GM19468 (cell line): ENCODE measurements around the gene MIP.
"Not testable (repeated sequence)": the region's sequence is repeated elsewhere in the genome, so short reads cannot be mapped to it uniquely, and the experiment has no call there.

Experiments
- ATAC-seq: cut with Tn5 transposase; IDR thresholded peaks from one replicate; pipeline ENCODE4 v1.9.1; 2021; ENCODE audit warnings: mild to moderate bottlenecking, moderate library complexity, moderate number of reproducible peaks; ENCODE audit not compliant: unreplicated experiment; ENCODE audit errors: extremely low read depth

MIP gene

DNA sequence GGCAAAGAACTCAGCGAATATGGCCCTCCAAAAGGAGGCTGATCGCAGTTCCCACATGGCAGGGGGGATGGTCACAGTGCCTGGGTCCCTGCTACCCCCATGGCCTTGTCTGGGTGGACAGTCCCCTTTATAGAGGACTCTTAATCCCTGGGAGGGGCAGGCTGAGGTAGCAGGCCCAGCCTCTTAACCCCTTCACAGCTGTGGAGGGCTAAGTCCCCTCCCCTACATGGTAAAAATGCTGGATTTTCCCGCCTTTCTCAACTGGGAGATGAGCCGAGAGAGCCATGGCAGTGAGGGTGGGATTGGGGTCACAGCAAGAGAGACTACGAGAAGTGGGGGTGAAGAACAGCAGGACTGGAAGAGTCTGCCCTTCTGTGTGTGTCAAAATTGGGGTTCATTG is at the start of gene MIP:
TSS of gene MIP (minus strand) at position 101 of the 400 bp plus-strand sequence. CDS start at position 57, 44 bp downstream.
- no peak for ATAC-seq

DNA sequence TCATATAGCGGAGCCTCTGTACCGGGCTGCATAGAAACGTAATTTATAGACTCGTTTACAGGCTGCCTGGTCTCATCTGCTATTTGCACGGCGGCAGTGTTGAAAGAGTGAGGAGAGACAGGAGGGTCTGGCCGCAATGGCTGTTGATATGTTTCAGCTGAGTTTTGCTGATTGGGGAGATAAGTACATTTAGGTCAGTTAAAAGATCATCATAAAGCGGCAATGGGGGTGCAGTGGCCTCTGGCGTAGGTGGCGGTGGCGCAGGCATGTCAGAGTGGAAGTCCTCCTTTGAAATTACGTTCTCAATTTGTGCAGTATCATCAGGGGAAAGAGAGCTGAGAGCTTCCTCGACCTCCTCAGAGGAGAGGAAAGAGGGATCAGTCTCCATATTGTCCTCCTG is 45.4 kb upstream of the MIP start:
- not testable (repeated sequence) for ATAC-seq

DNA sequence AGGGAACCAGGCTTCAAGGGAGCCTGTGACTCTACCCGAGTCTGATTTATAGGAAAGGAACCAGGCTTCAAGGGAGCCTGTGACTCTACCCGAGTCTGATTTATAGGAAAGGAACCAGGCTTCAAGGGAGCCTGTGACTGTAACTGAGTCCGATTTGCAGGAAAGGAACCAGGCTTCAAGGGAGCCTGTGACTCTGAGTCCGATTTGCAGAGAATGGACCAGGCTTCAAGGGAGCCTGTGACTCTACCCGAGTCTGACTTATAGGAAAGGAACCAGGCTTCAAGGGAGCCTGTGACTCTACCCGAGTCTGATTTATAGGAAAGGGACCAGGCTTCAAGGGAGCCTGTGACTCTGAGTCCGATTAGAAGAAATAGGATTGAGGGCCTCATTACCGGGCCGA is 45.0 kb upstream of the MIP start:
- not testable (repeated sequence) for ATAC-seq

DNA sequence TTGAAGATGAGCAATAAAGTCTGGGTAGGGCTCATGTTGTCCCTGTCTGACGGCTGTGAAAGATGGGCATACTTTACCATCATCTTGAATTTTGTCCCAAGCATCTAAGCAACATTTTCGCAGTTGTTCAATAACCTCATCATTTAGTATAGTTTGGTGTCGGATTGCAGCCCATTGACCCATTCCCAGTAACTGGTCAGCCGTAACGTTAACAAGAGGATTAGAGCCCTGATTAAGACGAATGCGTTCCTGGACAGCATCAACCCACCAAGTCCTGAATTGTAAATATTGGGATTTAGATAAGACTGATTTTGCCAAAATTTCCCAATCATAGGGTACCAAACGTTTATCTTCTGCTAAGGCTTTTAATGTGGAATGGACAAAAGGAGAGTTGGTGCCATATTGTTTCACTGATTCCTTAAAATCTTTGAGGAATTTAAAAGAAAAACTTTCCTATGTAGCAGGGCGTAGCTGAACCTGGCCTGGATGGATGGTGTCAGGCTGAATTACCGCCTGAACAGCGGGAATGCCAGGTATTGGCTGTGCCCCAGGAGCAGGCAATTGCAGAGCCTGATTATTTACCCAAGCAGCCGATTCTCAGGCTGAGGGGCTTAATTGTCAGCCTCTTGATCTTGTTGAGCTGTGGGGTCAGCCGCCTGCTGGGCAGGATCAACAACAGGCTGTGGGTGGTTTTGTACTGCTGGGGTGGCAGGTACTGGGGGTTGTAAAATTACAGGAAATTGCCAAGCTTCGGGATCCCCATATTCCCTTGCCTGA is 43.9 kb upstream of the MIP start:
- not testable (repeated sequence) for ATAC-seq

DNA sequence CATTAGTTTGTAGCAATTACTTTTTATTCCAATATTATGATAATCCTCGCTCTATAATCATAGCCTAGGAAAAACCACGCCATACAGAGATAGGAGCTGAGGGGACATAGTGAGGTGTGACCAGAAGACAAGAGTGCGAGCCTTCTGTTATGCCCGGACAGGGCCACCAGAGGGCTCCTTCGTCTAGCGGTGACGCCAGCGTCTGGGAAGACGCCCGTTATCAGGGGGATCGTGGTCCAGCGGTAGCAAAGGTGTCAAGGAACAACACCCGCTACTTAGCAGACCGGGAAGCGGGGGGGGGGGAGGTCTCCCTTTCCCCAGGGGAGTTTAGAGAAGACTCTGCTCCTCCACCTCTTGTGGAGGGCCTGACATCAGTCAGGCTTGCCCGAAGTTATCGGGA is 42.2 kb upstream of the MIP start:
- not testable (repeated sequence) for ATAC-seq

DNA sequence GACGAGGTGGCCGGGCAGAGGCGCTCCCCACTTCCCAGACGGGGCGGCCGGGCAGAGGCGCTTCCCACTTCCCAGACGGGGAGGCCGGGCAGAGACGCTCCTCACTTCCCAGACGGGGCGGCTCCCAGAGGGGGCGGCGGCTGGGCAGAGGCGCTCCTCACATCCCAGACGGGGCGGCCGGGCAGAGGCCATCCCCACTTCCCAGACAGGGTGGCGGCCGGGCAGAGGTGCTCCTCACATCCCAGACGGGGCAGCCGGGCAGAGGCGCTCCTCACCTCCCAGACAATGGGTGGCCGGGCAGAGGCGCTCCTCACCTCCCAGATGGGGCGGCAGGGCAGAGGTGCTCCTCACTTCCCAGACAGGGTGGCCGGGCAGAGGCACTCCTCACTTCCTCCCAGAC is 40.0 kb upstream of the MIP start:
- not testable (repeated sequence) for ATAC-seq

DNA sequence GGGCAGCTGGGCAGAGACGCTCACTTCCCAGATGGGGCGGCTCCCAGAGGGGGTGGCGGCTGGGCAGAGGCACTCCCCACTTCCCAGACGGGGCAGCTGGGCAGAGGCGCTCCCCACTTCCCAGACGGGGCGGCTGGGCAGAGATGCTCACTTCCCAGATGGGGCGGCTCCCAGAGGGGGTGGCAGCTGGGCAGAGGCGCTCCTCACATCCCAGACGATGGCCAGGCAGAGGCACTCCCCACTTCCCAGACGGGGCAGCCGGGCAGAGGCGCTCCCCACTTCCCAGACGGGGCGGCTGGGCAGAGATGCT is 39.6 kb upstream of the MIP start:
- not testable (repeated sequence) for ATAC-seq

DNA sequence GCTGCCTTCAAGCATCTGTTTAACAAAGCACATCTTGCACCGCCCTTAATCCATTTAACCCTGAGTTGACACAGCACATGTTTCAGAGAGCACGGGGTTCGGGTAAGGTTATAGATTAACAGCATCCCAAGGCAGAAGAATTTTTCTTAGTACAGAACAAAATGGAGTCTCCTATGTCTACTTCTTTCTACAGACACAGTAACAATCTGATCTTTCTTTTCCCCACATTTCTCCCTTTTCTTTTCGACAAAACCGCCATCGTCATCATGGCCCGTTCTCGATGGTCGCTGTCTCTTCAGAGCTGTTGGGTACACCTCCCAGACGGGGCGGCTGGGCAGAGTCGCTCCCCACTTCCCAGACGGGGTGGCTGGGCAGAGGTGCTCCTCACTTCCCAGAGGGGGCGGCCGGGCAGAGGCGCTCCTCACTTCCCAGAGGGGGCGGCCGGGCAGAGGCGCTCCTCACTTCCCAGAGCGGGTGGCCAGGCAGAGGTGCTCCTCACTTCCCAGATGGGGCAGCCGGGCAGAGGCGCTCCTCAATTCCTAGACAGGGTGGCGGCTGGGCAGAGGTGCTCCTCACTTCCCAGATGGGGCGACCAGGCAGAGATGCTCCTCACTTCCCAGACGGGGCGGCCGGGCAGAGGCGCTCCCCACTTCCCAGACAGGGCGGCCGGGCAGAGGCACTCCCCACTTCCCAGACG is 39.1 kb upstream of the MIP start:
- ATAC-seq = not testable (repeated sequence)

DNA sequence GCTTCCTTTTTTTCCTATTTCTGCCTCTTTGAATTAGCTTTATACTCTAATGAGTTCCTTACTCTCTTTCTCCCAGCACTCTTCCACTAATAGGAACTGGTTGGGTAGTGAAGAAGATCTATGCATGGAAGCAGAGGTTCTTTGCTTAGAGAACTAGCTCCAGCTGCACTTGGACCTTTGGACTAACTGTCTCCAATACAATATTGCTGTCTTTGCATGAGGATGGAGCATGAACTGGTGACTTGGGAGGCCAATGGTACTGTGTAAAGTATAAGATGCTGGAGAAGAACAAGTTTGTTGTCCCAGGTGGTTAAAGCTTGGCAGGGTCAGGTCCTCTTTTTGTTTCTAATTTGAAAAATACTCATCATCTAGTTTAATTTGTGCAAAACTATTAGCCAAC is 35.9 kb upstream of the MIP start:
- ATAC-seq = no peak

DNA sequence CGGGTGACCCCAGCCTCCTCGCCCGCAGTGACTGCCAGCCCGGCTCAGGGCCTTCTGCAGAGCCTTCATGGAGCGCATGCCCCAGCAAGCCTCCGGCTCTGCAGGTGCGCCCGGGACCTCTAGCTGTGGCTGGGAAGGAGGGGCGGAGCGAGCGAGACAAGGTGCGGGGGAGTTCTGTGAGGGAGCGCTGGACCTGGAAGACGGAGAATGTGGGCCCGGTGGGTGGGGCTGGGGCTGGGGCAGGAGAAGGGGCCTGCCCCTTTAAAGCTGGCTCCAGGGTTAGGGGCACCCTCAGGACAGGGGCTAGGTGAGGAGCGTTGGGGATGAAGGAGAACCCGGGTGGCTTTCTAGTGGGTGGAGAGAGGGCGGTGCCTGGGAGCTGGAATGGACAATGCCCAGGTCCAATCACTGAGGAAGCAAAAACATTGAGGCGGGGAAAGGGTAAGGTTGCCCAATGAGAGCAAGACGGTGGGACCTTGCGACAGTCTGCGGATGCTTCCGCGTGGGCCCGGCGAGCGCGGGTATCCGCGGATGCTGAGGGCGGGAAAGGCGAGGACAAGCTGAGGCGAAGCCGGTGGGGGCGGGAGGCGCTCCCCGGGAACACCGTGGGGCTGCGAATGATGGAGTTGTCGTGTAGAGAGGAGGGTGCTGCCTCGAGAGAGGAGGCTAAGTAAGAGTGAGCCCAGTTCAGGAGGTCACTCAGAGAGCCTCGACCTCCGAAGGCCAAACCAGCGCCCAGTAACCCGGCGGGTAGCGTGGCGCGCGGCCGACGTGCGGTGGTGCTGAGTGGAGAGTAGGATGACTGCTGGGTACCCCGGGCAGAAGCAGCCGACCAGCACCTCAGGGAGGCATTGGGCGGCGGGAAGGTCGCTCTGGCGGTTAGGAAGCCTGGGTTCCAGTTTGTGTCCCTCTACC is 33.8 kb upstream of the MIP start, which contains the start of gene GLS2:
TSS of gene GLS2 (minus strand) at position 121 of the 915 bp plus-strand sequence. CDS start at position 78, 43 bp downstream.
- peak; percentile 79 for ATAC-seq

DNA sequence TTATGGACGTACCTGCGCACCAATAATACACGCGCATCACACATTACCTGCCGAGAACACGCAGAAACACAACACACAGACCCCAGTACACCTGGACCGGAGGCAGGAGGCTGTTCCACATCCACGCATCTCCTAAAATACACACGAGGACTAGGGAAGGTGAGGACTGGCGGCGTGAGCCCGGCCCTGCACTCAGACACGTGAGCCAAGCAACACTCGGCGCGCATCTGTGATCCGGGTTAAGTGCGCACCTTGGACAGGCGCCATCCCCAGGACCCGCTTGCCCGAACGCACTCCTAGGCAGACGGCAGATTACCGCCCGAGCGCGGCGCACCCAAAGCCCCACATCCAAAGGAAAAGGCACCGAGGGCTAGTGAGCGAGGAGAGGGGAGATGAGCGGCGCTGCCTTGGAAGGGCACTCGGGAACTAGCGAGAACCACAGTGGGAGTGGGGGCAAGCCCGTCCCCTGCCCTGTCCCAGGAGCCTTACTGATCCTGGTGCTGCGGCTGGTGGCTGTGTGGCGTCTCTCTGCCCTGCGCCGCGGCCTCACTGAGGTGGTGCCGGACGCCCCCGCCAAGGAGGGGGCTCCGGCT is 33.1 kb upstream of the MIP start:
- ATAC-seq = no peak

DNA sequence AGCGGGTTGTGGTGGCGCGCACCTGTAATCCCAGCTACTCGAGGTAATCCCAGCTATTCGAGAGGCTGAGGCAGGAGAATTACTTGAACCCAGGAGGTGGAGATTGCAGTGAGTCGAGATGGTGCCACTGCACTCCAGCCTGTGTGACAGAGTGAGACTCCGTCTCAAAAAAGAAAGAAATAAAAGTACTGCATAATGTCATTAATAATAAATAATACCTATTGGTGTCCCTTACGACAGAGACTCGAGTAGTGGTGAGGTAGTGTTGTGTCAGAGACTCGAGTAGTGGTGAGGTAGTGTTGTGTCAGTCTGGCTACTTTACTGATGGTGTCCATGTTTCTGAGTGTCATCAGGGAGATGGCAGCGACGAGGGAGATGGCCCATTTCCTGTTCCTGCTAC is 32.2 kb upstream of the MIP start:
- ATAC-seq = no peak

DNA sequence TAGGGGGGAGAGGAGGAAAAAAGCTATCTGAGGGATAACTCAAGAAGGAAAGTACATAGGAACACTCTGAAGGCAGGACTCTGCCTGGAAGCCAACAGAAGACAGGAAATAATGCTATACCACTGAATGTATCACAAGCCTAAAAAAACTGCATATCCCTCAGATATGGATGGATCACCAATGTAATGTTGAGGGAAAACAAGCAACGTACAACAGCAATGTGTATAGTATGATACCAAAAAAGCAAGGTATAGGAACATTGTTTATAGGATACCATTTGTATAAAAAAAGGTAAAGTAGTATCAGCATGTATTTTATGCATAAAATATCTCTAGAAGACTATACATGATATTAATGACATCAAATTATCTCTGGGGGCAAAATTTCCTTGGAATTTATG is 30.1 kb upstream of the MIP start:
- ATAC-seq = no peak

DNA sequence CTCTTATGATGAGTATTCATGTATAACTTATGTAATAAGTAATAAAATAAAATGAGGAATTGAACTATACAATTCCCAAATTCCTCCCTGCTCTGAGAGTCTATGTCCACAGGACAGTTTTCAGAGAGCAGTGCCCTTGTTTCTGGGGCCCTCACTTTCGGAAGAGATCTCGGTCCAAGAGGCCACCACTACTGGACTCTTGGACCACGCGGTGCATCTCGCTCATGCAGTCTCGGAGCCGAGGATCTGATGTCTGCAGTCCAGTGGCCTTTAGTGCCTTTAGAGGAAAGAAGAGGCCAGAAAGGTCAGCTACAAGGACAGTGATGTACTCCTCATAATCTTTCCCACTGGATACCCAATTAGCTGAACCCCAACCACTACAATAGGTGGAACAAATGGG is 25.2 kb upstream of the MIP start:
- no peak for ATAC-seq

DNA sequence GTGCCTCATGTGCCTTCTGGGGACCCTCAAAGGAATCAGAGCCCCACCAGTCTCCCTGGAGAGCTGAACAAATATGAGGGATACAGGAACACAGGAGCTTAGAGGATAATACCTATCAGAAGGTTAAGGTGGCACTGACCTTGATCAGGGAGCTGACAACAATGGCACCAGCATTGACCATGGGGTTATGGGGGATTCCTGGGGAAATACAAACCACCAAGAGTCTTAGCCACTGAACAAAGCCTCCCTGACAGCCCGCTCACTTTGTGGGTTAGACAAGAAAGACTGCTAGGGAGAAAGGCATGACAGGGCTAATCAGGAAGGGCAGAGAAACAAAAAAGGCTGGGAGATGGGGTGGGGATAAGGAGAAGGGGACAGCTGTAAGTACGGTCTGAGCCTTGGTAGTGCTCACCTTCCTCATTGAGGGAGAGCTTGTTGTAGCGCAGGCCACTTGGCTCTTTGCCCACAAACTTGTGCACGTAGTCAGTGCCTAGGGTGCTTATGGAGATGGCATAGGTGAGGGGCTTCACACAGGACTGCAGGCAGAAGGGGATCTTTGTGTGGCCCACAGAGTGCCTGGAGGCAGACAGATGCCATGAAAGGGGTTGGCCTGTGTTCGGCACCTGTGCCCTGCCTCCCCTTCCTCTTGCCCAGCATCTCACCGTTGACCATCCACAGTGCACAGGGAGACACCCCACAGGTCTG is 23.2 kb upstream of the MIP start:
- ATAC-seq = no peak

DNA sequence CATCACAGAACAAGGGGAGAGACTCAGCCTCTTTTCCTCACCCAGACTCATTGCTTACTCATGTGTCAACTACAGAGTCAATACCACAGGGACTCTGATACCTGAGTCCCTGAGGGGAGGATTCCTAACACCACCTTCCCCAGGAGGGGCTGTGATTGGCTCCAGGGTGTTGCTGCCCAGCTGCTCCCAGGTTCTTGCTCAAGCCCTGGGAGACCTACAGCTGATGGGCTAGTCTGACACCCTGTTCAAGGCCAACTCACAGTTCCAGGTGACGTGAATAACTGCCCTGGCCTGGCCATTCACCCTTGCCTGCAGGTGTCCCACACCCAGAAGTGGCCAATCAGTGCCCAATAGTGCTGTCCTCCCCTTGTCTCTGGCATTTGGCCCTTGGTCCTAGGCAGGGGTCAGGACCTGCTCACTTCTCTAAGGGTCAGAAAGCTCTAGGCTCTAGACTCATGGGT is 22.5 kb upstream of the MIP start:
- no peak for ATAC-seq

DNA sequence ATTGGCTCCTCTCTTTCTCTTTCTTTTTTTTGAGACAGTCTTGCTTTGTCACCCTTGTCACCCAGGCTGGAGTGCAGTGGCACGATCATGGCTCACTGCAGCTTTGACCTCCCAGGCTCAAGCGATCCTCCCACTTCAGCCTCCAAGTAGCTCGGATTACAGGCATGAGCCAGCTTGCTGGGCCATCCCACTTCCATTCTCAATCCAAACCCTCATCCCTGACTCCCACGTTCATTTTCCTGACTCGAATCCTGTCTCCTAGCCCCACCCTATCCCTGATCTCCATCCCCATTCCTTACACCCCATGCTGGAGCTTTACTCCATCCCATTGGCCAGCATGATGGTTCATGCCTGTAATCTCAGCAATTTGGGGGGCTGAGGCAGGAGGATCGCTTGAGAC is 21.7 kb upstream of the MIP start:
- no peak for ATAC-seq

DNA sequence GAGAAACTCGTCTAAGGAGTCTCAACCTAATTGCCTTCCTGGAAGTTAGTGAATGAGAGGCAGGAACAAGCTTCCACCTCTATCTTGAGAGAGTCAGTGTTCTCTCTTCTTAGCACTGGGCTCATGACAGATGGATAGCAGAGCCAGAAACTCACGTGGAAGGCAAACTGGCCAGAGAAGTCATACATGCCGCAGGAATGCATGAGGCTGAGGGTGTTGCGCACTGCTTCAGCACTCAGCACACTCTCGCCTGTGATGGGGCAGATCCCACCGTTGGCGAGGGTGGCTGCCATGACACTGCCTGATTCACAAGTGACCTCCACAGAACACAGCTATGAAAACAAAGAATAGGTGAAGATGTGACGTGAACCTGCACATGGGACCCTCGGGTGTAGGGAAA is 19.9 kb upstream of the MIP start:
- no peak for ATAC-seq

DNA sequence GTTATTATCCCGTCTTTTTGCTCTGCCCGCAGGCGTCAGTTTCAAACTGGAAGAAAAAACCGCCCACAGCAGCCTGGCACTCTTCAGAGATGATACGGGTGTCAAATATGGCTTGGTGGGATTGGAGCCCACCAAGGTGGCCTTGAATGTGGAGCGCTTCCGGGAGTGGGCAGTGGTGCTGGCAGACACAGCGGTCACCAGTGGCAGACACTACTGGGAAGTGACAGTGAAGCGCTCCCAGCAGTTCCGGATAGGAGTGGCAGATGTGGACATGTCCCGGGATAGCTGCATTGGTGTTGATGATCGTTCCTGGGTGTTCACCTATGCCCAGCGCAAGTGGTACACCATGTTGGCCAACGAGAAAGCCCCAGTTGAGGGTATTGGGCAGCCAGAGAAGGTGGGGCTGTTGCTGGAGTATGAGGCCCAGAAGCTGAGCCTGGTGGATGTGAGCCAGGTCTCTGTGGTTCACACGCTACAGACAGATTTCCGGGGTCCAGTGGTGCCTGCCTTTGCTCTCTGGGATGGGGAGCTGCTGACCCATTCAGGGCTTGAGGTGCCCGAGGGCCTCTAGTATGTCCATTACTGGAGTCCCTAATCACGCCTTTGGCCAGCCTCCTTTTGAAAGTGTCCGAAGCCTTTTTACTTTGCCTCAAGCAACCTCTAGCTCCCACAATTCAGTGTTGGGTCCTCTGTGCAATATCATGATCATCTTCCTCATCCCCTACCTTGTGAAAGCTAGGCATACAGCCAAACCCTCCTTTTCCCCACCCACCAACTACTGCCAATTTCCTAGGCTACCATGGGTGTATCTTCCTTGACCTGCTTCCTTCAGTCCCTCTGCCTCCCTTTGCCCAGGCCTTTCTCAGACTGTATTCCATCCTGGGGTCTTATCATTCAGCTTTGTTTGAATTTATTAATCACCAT is 14.8 kb upstream of the MIP start:
- ATAC-seq = no peak
